OCI-LY1 (cell line): Measurements from ENCODE around the gene MAP3K1.

Source experiments
- H2AFZ ChIP-seq: fragments of 200-600 bp; sonication (generic), shearing (Covaris generic); 2 replicates; pipeline ENCODE4 v1.6.0; 2014; ENCODE audit warnings: antibody characterized with exemption, mild to moderate bottlenecking, low read length
- H3F3A ChIP-seq: fragments of 200-600 bp; sonication (generic), shearing (Covaris generic); 2 replicates; pipeline ENCODE4 v1.6.0; 2014; ENCODE audit warnings: mild to moderate bottlenecking, antibody characterized with exemption, low read length, moderate library complexity; ENCODE audit not compliant: insufficient read depth
- H3K27ac ChIP-seq: fragments of 200-600 bp; sonication (generic); 2 replicates; pipeline ENCODE4 v1.5.1; 2014; ENCODE audit warnings: low read length, mixed run types, mild to moderate bottlenecking, low read depth; ENCODE audit not compliant: poor library complexity, severe bottlenecking
- H3K27me3 ChIP-seq: fragments of 200-600 bp; sonication (generic); 2 replicates; pipeline ENCODE4 v1.6.0; 2014; ENCODE audit warnings: antibody characterized with exemption, mild to moderate bottlenecking, low read length, moderate library complexity; ENCODE audit not compliant: insufficient read depth
- H3K36me3 ChIP-seq: fragments of 200-600 bp; sonication (generic); 2 replicates; pipeline ENCODE4 v1.6.1; 2014; ENCODE audit warnings: mild to moderate bottlenecking, antibody characterized with exemption, low read length, moderate library complexity, mixed read lengths; ENCODE audit not compliant: insufficient read depth
- H3K4me1 ChIP-seq: fragments of 200-600 bp; sonication (generic); 2 replicates; pipeline ENCODE4 v1.5.1; 2014; ENCODE audit warnings: mild to moderate bottlenecking, low read length, moderate library complexity; ENCODE audit not compliant: insufficient read depth, severe bottlenecking
- H3K4me2 ChIP-seq: fragments of 200-600 bp; sonication (generic), shearing (Covaris generic); 2 replicates; pipeline ENCODE4 v1.6.1; 2014; ENCODE audit warnings: low read length
- H3K4me3 ChIP-seq: fragments of 200-600 bp; sonication (generic); 2 replicates; pipeline ENCODE4 v1.5.1; 2014; ENCODE audit warnings: low read length, low read depth, mild to moderate bottlenecking, mixed read lengths; ENCODE audit not compliant: poor library complexity, severe bottlenecking
- H3K79me2 ChIP-seq: fragments of 200-600 bp; shearing (Covaris generic); 2 replicates; pipeline ENCODE4 v1.6.1; 2016; ENCODE audit warnings: mixed run types, low read length, mixed read lengths; ENCODE audit not compliant: insufficient read depth
- H3K9ac ChIP-seq: fragments of 200-600 bp; sonication (generic), shearing (Covaris generic); 2 replicates; pipeline ENCODE4 v1.6.1; 2014; ENCODE audit warnings: mild to moderate bottlenecking, low read length, mixed read lengths
- H3K9me2 ChIP-seq: fragments of 200-600 bp; sonication (generic), shearing (Covaris generic); 2 replicates; pipeline ENCODE4 v1.6.1; 2014; ENCODE audit warnings: low read depth, mild to moderate bottlenecking, low read length, mixed read lengths
- H3K9me3 ChIP-seq: fragments of 200-600 bp; shearing (Covaris generic); 2 replicates; pipeline ENCODE4 v1.6.1; 2014; ENCODE audit warnings: low read length, mixed read lengths
- H4K20me1 ChIP-seq: fragments of 200-600 bp; sonication (generic), shearing (Covaris generic); 2 replicates; pipeline ENCODE4 v1.6.0; 2016; ENCODE audit warnings: mild to moderate bottlenecking, low read length; ENCODE audit not compliant: insufficient read depth
- EZH2 ChIP-seq: fragments of 200-600 bp; sonication (generic), shearing (Covaris generic); IDR thresholded peaks from 2 replicates; pipeline ENCODE4 v1.8.0; 2017; ENCODE audit warnings: borderline replicate concordance, mixed run types, mild to moderate bottlenecking, antibody characterized with exemption, low read length, moderate library complexity, mixed read lengths
- TF ChIP-seq, protein P1 (sequence below): fragments of 200-600 bp; sonication (generic), shearing (Covaris generic); IDR thresholded peaks from 2 replicates; pipeline ENCODE4 v1.5.1; 2017; ENCODE audit warnings: mild to moderate bottlenecking, antibody characterized with exemption, low read length, moderate library complexity, mixed read lengths

MAP3K1 gene

DNA sequence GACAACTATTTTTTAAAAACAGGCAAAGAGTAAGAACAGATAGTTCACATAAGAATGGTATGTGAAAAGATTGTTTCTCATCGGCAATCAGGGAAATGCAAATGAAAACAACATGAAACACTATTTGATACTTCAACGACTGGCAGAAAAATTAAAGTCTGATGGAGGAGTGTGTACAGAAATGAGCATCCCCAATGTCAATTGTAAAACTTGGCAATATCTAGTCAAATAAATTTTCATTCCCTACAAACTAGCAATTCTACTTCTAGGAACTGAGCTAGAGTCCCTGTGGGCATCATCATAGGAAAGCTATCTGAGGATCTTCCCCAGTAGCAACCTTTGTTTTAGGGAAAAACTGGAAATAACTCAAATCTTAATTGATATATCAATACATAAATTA, 29.0 kb upstream of the MAP3K1 start:
- no peaks in the 10 kb centered on the region for H3K4me1 ChIP-seq
- H4K20me1 ChIP-seq = no peaks in the 10 kb centered on the region
- TF ChIP-seq, protein P1, sequence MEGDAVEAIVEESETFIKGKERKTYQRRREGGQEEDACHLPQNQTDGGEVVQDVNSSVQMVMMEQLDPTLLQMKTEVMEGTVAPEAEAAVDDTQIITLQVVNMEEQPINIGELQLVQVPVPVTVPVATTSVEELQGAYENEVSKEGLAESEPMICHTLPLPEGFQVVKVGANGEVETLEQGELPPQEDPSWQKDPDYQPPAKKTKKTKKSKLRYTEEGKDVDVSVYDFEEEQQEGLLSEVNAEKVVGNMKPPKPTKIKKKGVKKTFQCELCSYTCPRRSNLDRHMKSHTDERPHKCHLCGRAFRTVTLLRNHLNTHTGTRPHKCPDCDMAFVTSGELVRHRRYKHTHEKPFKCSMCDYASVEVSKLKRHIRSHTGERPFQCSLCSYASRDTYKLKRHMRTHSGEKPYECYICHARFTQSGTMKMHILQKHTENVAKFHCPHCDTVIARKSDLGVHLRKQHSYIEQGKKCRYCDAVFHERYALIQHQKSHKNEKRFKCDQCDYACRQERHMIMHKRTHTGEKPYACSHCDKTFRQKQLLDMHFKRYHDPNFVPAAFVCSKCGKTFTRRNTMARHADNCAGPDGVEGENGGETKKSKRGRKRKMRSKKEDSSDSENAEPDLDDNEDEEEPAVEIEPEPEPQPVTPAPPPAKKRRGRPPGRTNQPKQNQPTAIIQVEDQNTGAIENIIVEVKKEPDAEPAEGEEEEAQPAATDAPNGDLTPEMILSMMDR = no peak
- TF ChIP-seq EZH2 = no peak
- no peaks in the 10 kb centered on the region for H3K27me3 ChIP-seq
- H3K4me3 ChIP-seq = no peak overlapping the region
- no peak overlapping the region for H3K9ac ChIP-seq
- no peaks in the 10 kb centered on the region for H3F3A ChIP-seq
- no peak overlapping the region for H2AFZ ChIP-seq
- H3K27ac ChIP-seq = no peak overlapping the region
- H3K36me3 ChIP-seq = no peaks in the 10 kb centered on the region; the same call in 1 of the 2 replicates
- H3K79me2 ChIP-seq = no peaks in the 10 kb centered on the region
- no peaks in the 10 kb centered on the region for H3K9me2 ChIP-seq
- H3K9me3 ChIP-seq = no peaks in the 10 kb centered on the region; the same call in 1 of the 2 replicates
- no peak overlapping the region for H3K4me2 ChIP-seq

DNA sequence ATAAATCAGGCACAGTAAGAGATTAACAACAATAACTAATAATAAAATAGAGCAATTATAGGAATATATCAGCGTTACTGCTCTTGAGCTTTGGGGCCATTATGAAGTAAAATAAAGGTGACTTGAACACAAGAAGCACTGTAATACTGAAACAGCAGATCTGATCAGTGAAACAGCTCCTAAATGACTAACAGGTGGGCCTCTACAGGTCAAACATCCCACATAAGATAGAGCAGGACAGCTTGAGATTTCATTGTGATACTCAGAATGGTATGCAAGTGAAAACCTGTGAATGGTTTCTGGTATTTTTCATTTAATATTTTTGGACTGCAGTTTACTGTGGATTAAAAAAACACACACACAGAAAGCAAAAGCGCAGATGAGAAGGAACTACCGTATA, 24.0 kb upstream of the MAP3K1 start:
- H3K79me2 ChIP-seq = no peaks in the 10 kb centered on the region
- TF ChIP-seq, protein P1 = no peak
- no peak for TF ChIP-seq EZH2
- H3K27ac ChIP-seq = no peak overlapping the region
- H3K27me3 ChIP-seq = no peaks in the 10 kb centered on the region
- H3F3A ChIP-seq = no peaks in the 10 kb centered on the region
- H3K9me2 ChIP-seq = no peaks in the 10 kb centered on the region
- H3K4me2 ChIP-seq = no peak overlapping the region
- no peaks in the 10 kb centered on the region for H4K20me1 ChIP-seq
- no peak overlapping the region for H3K9ac ChIP-seq
- no peaks in the 10 kb centered on the region for H3K4me1 ChIP-seq
- H3K9me3 ChIP-seq = no peaks in the 10 kb centered on the region
- H2AFZ ChIP-seq = no peak overlapping the region
- no peak overlapping the region for H3K4me3 ChIP-seq
- H3K36me3 ChIP-seq = no peaks in the 10 kb centered on the region

DNA sequence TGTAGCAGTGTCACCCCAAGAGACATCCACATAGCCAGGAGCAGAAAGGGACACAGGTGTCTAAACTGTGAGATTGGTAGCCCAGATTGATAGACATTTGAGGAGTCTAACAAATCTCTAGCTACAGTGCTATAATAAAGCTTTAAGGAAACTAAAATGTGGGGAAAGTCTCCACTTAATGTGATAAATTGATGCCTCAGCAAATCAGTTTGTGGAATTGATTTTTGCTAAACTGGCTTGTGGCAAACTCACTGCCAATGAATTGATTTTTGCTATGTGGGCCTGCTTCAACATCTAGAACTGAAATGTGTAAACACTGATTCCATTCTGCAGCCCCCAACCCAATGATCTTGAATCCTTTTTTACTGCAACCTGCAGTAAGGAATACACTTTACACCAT, 16.8 kb upstream of the MAP3K1 start:
- no peaks in the 10 kb centered on the region for H3K9me2 ChIP-seq
- H3K27me3 ChIP-seq = no peaks in the 10 kb centered on the region
- H3K36me3 ChIP-seq = no peaks in the 10 kb centered on the region
- H3K9me3 ChIP-seq = no peaks in the 10 kb centered on the region
- H3K4me3 ChIP-seq = no peak overlapping the region
- no peaks in the 10 kb centered on the region for H3K4me1 ChIP-seq
- H3K9ac ChIP-seq = no peak overlapping the region
- no peaks in the 10 kb centered on the region for H4K20me1 ChIP-seq
- H3K27ac ChIP-seq = no peak overlapping the region
- TF ChIP-seq, protein P1 = no peak
- TF ChIP-seq EZH2 = no peak
- no peak overlapping the region for H2AFZ ChIP-seq
- H3F3A ChIP-seq = no peaks in the 10 kb centered on the region
- H3K4me2 ChIP-seq = no peak overlapping the region
- no peaks in the 10 kb centered on the region for H3K79me2 ChIP-seq
